KOPT-K1 (cell line): ENCODE results near the gene SPRING1.

Experiments
- H3K27ac ChIP-seq: fragments of 200-600 bp; sonication (generic); 2 replicates; pipeline ENCODE4 v1.5.1; 2016; ENCODE audit warnings: antibody characterized with exemption, mild to moderate bottlenecking, low read depth, low read length; ENCODE audit not compliant: poor library complexity, severe bottlenecking
- H3K36me3 ChIP-seq: fragments of 200-600 bp; sonication (generic); 2 replicates; pipeline ENCODE4 v1.5.1; 2017; ENCODE audit warnings: antibody characterized with exemption, mild to moderate bottlenecking, low read length, moderate library complexity; ENCODE audit not compliant: insufficient read depth
- H3K9me3 ChIP-seq: fragments of 200-600 bp; sonication (generic); 2 replicates; pipeline ENCODE4 v1.5.1; 2017; ENCODE audit warnings: antibody characterized with exemption, low read length, mild to moderate bottlenecking; ENCODE audit not compliant: insufficient read depth, poor library complexity, severe bottlenecking

SPRING1 gene

GRCh38 chr12:116707751-116708150 is 30.1 kb downstream of the SPRING1 start:
- Histone ChIP-seq H3K27ac (no peak overlapping the region), H3K9me3 (no peaks in the 10 kb centered on the region), H3K36me3 (peaks cover 8% of the 10 kb centered on the region; the same call in 1 of the 2 replicates)

DNA sequence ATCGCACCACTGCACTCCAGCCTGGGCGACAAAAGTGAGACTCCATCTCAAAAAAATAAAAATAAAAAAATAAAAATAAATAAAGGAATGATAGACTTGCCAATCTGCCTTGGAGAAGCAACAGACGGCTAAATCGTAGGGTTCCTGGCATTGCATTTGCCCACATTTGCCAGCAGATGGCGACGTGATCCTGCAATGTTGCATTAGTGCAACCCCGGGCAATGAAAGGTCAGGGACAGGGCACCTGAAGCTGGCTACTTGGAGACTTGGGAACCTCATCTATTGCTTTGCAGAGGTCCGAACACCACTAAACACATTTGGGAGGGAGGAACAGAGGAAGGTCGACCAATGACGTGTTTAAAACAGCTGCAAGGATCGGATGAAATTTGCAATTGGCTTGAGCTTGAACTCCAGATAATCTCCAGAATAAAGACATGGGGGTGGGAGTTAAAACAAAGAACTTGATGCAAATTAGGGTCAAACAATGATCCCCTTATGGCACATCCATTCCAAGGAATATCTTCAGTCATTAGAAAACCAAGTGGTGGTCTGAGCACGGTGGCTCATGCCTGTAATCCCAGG is 34.6 kb downstream of the SPRING1 start:
- Histone ChIP-seq H3K36me3 (no peaks in the 10 kb centered on the region), H3K27ac (no peak overlapping the region), H3K9me3 (no peaks in the 10 kb centered on the region)

GRCh38 chr12:116701432-116701831 is 36.4 kb downstream of the SPRING1 start:
- Histone ChIP-seq H3K9me3 (no peaks in the 10 kb centered on the region), H3K27ac (no peak overlapping the region), H3K36me3 (no peaks in the 10 kb centered on the region)

GRCh38 chr12:116700066-116700465 is 37.8 kb downstream of the SPRING1 start:
- Histone ChIP-seq H3K9me3 (no peaks in the 10 kb centered on the region), H3K27ac (no peak overlapping the region)

DNA sequence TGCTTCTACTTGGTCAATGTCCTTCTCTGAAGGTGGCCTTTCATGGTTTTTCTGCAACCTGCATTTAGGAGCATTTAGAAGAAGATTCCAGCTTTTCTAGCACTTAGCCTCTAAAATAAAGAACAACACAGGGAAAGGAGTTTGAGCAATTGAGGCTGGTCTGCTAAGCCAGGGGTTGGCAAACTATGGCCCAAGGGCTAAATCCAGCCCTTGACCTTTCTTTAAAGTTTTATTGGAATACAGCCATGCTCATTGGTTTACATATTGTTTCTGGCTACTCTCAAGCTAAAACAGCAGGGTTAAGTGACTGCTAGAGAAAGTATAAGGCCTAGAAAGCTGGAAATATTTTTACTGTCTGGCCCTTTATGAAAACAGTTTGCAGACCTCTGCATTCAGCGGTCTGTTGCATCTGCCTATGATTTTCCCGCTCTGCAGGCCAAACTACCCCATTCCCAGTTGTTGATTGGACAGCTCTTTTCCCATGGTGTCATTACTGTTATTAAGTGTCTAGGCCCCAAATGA is 39.3 kb downstream of the SPRING1 start:
- H3K9me3 ChIP-seq: no peaks in the 10 kb centered on the region
- H3K36me3 ChIP-seq: no peaks in the 10 kb centered on the region
- no peak overlapping the region for H3K27ac ChIP-seq

More at GRCh38 chr12:116700066-116700465, 37.8 kb downstream of the SPRING1 start:
- no peaks in the 10 kb centered on the region for H3K36me3 ChIP-seq

GRCh38 chr12:116698116-116698515 is 39.8 kb downstream of the SPRING1 start:
- Histone ChIP-seq H3K27ac (no peak overlapping the region), H3K9me3 (no peaks in the 10 kb centered on the region), H3K36me3 (no peaks in the 10 kb centered on the region)

- Histone ChIP-seq H3K9me3 (no peaks in the 10 kb centered on the region), H3K36me3 (no peaks in the 10 kb centered on the region), H3K27ac (no peak overlapping the region)
Observed at GRCh38 chr12:116697716-116698115, 40.2 kb downstream of the SPRING1 start.

- no peaks in the 10 kb centered on the region for H3K36me3 ChIP-seq
- H3K27ac ChIP-seq: no peak overlapping the region
Observed at GRCh38 chr12:116697305-116697704, 40.6 kb downstream of the SPRING1 start.

GRCh38 chr12:116695464-116695725 is 42.5 kb downstream of the SPRING1 start:
- no peak overlapping the region for H3K27ac ChIP-seq

More at GRCh38 chr12:116697305-116697704, 40.6 kb downstream of the SPRING1 start:
- no peaks in the 10 kb centered on the region for H3K9me3 ChIP-seq

GRCh38 chr12:116694653-116695463 is 43.0 kb downstream of the SPRING1 start:
- no peaks in the 10 kb centered on the region for H3K9me3 ChIP-seq
- no peaks in the 10 kb centered on the region for H3K36me3 ChIP-seq
- H3K27ac ChIP-seq: no peak overlapping the region

More at GRCh38 chr12:116695464-116695725, 42.5 kb downstream of the SPRING1 start:
- H3K36me3 ChIP-seq: no peaks in the 10 kb centered on the region
- H3K9me3 ChIP-seq: no peaks in the 10 kb centered on the region

- Histone ChIP-seq H3K27ac (no peak overlapping the region), H3K9me3 (no peaks in the 10 kb centered on the region), H3K36me3 (no peaks in the 10 kb centered on the region)
Observed at GRCh38 chr12:116693286-116694227, 44.3 kb downstream of the SPRING1 start.

- Histone ChIP-seq H3K9me3 (no peaks in the 10 kb centered on the region), H3K27ac (no peak overlapping the region), H3K36me3 (no peaks in the 10 kb centered on the region)
Observed at GRCh38 chr12:116692605-116693004, 45.3 kb downstream of the SPRING1 start.

GRCh38 chr12:116691636-116692035 is 46.2 kb downstream of the SPRING1 start:
- no peaks in the 10 kb centered on the region for H3K36me3 ChIP-seq
- no peaks in the 10 kb centered on the region for H3K9me3 ChIP-seq
- no peak overlapping the region for H3K27ac ChIP-seq

- Histone ChIP-seq H3K36me3 (no peaks in the 10 kb centered on the region), H3K9me3 (no peaks in the 10 kb centered on the region), H3K27ac (no peak overlapping the region)
Observed at GRCh38 chr12:116691205-116691604, 46.7 kb downstream of the SPRING1 start.
